ENCODE results near the gene DCX. TPM values are rescaled to one million over a fixed set of nuclear protein-coding genes. Genes with fewer than 3 reads are reported as not detected.

The DCX gene
- total and polyA plus RNA-seq, 9 of the 15 experiments (the other 6 are each of a cell fraction or from before 2014, with no cell fraction given): not detected

DNA sequence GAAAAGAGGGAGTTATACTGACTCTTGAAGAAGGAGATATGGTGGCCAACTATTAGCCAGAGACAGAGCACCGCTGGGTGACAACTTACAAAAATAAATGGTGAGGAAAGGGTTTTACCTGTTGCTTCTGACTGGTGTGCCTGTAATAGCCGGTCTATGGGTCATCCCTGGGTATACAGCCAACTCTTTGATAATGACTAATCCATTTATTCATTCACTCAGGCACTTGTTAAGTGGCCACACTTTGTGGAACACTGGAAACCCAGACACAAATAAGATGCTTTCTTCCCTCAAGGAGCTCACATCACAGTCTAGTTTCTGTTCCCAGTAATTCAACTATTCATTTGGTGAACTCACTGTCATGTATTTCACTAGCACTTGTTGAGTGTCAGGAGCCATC is 128.5 kb downstream of the DCX start (continued):
- TF ChIP-seq HES1 (IDR thresholded peaks at IDR 0.05; ENCODE audit: low read depth): no peak
- TF ChIP-seq MEF2A (IDR thresholded peaks at IDR 0.05; ENCODE audit: control insufficient read depth, low read depth, low read length): no peak

GRCh38 chrX:111282991-111283390 is 129.0 kb downstream of the DCX start:
- intact Hi-C loops (cut with micrococcal nuclease): no loop called here

More at GRCh38 chrX:111282991-111283390, 129.0 kb downstream of the DCX start:
- 0% methylated on average over 1 of the region's 1 CpG for WGBS (ENCODE audit: insufficient coverage, low coverage, missing lambda C conversion rate)
- Histone ChIP-seq H3K27me3 (ENCODE audit: control insufficient read depth in 2 of 2, insufficient read depth in 2 of 2, low read length in 2 of 2) (no peaks in the 10 kb centered on the region), H3K4me3 (no peak overlapping the region), H3K9me1 (ENCODE audit: control insufficient read depth, insufficient read depth, low read length) (no peaks in the 10 kb centered on the region), H3K79me2 (ENCODE audit: control insufficient read depth, insufficient read depth, low read length) (no peaks in the 10 kb centered on the region), H3K36me3 (ENCODE audit: control insufficient read depth, insufficient read depth, low read length) (no peaks in the 10 kb centered on the region), H3K9me3 (replicated peaks; ENCODE audit: control insufficient read depth, insufficient read depth, low read depth, low read length) (no peaks in the 10 kb centered on the region), H3K4me2 (ENCODE audit: insufficient read depth, low read length) (no peak overlapping the region), H3K27ac (ENCODE audit: extremely low read depth, low read depth, low read length) (no peak overlapping the region), H3K9ac (ENCODE audit: insufficient read depth in 1 of 2, low read depth in 2 of 2, low read length in 2 of 2) (no peak overlapping the region), H2AFZ (ENCODE audit: low read depth, low read length) (no peak overlapping the region), H3K4me1 (replicated peaks in 1 of 2; ENCODE audit: control insufficient read depth in 2 of 2, insufficient read depth in 2 of 2, low read length in 2 of 2) (no peaks in the 10 kb centered on the region), H4K20me1 (replicated peaks; ENCODE audit: control insufficient read depth, insufficient read depth, low read length) (no peaks in the 10 kb centered on the region)
- in situ Hi-C loops (cut with MboI): no loop called here
- ATAC-seq (no peak), DNase-seq (ENCODE audit: extremely low read depth in 1 of 4, low spot score in 3 of 4) (no peak), FAIRE-seq (no peak)
- POLR2A ChIA-PET: no interaction called here
- BruUV-seq (replicated peaks): no TSS peak
- CTCF ChIA-PET (ENCODE audit: low intra/inter-chr PET ratio): no interaction called here
- TF ChIP-seq ZNF561 (CRISPR knock-in tag; conservative IDR thresholded peaks at IDR 0.05): no peak
- no peak for TF ChIP-seq NELFE (IDR thresholded peaks at IDR 0.05; ENCODE audit: insufficient read depth, insufficient read length)
- no peak for TF ChIP-seq CEBPB (tag; IDR thresholded peaks at IDR 0.05)
- no peak for TF ChIP-seq EHMT2 (IDR thresholded peaks at IDR 0.05)
- no peak for TF ChIP-seq TCF7L2 (IDR thresholded peaks at IDR 0.05; ENCODE audit: low read depth, low read length)
- TF ChIP-seq, protein P1, sequence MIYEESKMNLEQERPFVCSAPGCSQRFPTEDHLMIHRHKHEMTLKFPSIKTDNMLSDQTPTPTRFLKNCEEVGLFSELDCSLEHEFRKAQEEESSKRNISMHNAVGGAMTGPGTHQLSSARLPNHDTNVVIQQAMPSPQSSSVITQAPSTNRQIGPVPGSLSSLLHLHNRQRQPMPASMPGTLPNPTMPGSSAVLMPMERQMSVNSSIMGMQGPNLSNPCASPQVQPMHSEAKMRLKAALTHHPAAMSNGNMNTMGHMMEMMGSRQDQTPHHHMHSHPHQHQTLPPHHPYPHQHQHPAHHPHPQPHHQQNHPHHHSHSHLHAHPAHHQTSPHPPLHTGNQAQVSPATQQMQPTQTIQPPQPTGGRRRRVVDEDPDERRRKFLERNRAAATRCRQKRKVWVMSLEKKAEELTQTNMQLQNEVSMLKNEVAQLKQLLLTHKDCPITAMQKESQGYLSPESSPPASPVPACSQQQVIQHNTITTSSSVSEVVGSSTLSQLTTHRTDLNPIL (CRISPR knock-in tag; IDR thresholded peaks at IDR 0.05): no peak
- TF ChIP-seq TFAM (CRISPR knock-in tag; conservative IDR thresholded peaks at IDR 0.05): no peak
- TF ChIP-seq BHLHE40 (IDR thresholded peaks at IDR 0.05; ENCODE audit: low read length): no peak
- no peak for TF ChIP-seq SMAD3 (CRISPR knock-in tag; conservative IDR thresholded peaks at IDR 0.05)
- TF ChIP-seq HNRNPUL1 (IDR thresholded peaks at IDR 0.05; ENCODE audit: low read length): no peak
- no peak for TF ChIP-seq ZNF511 (CRISPR knock-in tag; IDR thresholded peaks at IDR 0.05)
- TF ChIP-seq PML (IDR thresholded peaks at IDR 0.05; ENCODE audit: low read length): no peak
- TF ChIP-seq ZKSCAN8 (CRISPR knock-in tag; IDR thresholded peaks at IDR 0.05): no peak
- no peak for TF ChIP-seq KLF13 (tag; IDR thresholded peaks at IDR 0.05; ENCODE audit: borderline replicate concordance, low read depth)
- no peak for TF ChIP-seq CBFA2T3 (IDR thresholded peaks at IDR 0.05)
- no peak for TF ChIP-seq ZNF766 (CRISPR knock-in tag; conservative IDR thresholded peaks at IDR 0.05)
- no peak for TF ChIP-seq KDM4B (IDR thresholded peaks at IDR 0.05; ENCODE audit: borderline replicate concordance in 2 of 2, low read depth in 1 of 2)
- no peak for TF ChIP-seq MTA2 (IDR thresholded peaks at IDR 0.05; ENCODE audit: low read depth)
- TF ChIP-seq MLX (CRISPR knock-in tag; conservative IDR thresholded peaks at IDR 0.05): no peak
- TF ChIP-seq HLTF (IDR thresholded peaks at IDR 0.05): no peak

Measured in K562 (cell line).